MM.1S (cell line): ENCODE measurements around the gene PGK2.

ENCODE experiments used
- DNase-seq: peaks from one replicate; pipeline ENCODE4 v3.0.0-alpha.2; 2015
- H2AFZ ChIP-seq: fragments of 300-600 bp; sonication (generic); 2 replicates; pipeline ENCODE4 v1.6.0; 2016; ENCODE audit warnings: antibody characterized with exemption, low read length
- H3F3A ChIP-seq: fragments of 300-600 bp; sonication (generic); 2 replicates; pipeline ENCODE4 v1.6.1; 2016; ENCODE audit warnings: mild to moderate bottlenecking, antibody characterized with exemption, low read length, moderate library complexity, mixed read lengths; ENCODE audit not compliant: insufficient read depth
- H3K27ac ChIP-seq: fragments of 300-600 bp; sonication (generic); 2 replicates; pipeline ENCODE4 v1.5.1; 2016; ENCODE audit warnings: mild to moderate bottlenecking, low read length
- H3K27me3 ChIP-seq: fragments of 300-600 bp; sonication (generic); replicated peaks from 2 replicates; pipeline ENCODE4 v1.6.0; 2016; ENCODE audit warnings: low read length; ENCODE audit not compliant: insufficient read depth
- H3K36me3 ChIP-seq: fragments of 300-600 bp; sonication (generic); replicated peaks from 2 replicates; pipeline ENCODE4 v1.6.1; 2016; ENCODE audit warnings: mild to moderate bottlenecking, low read length, mixed read lengths; ENCODE audit not compliant: insufficient read depth
- H3K4me1 ChIP-seq: fragments of 300-600 bp; sonication (generic); 2 replicates; pipeline ENCODE4 v1.6.1; 2016; ENCODE audit warnings: low read length, mixed read lengths
- H3K4me2 ChIP-seq: fragments of 300-600 bp; sonication (generic); 2 replicates; pipeline ENCODE4 v1.6.0; 2016; ENCODE audit warnings: low read depth, low read length
- H3K4me3 ChIP-seq: fragments of 300-600 bp; sonication (generic); 2 replicates; pipeline ENCODE4 v1.5.1; 2016; ENCODE audit warnings: low read length, mixed read lengths
- H3K79me2 ChIP-seq: fragments of 300-600 bp; sonication (generic); 2 replicates; pipeline ENCODE4 v1.6.1; 2016; ENCODE audit warnings: mixed run types, low read length, mixed read lengths
- H3K9ac ChIP-seq: fragments of 300-600 bp; sonication (generic); 2 replicates; pipeline ENCODE4 v1.6.1; 2016; ENCODE audit warnings: low read length, mixed read lengths
- H3K9me2 ChIP-seq: fragments of 300-600 bp; sonication (generic); replicated peaks from 2 replicates; pipeline ENCODE4 v1.6.1; 2016; ENCODE audit warnings: mild to moderate bottlenecking, low read length, mixed read lengths; ENCODE audit not compliant: insufficient read depth
- H3K9me3 ChIP-seq: fragments of 300-600 bp; sonication (generic); replicated peaks from 2 replicates; pipeline ENCODE4 v1.6.1; 2016; ENCODE audit warnings: mild to moderate bottlenecking, low read length, mixed read lengths; ENCODE audit not compliant: insufficient read depth
- H4K20me1 ChIP-seq: fragments of 300-600 bp; sonication (generic); 2 replicates; pipeline ENCODE4 v1.6.1; 2016; ENCODE audit warnings: mild to moderate bottlenecking, low read length, moderate library complexity, mixed read lengths; ENCODE audit not compliant: insufficient read depth
- EZH2 ChIP-seq: fragments of 300-600 bp; sonication (generic); optimal IDR thresholded peaks from 2 replicates; pipeline ENCODE3; 2017; ENCODE audit warnings: low read depth, mild to moderate bottlenecking, antibody characterized with exemption, low read length, mixed read lengths
- EZH2phosphoT487 ChIP-seq: fragments of 300-600 bp; sonication (generic); IDR thresholded peaks from 2 replicates; pipeline ENCODE4 v1.6.1; 2018; ENCODE audit warnings: antibody characterized with exemption, low read length
- TF ChIP-seq, protein P1 (sequence below): fragments of 300-600 bp; sonication (generic); IDR thresholded peaks from 2 replicates; pipeline ENCODE4 v1.5.1; 2016; ENCODE audit warnings: antibody characterized with exemption, low read length, mixed read lengths

Gene PGK2

DNA sequence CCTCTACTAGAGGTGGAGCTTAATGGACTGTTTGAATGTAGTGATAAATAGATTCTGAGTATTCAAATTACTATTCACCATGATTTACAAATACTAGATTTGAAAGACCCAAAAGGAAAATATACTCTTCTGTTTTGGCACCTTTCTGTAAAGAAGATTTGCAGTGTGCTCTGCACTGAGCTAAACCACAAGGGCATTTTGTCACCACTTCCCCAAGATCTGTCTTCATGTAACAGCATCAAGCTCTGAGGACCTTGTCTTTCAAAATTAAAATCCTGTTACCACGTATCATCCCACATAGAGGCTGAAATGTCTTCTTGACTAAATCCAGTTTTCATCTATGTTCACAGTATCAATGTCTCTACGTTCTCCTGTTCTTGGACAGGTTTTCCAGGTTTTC, 3.3 kb upstream of the PGK2 start:
- Histone ChIP-seq H3K4me3 (no peak overlapping the region), H3K9ac (no peak overlapping the region), H3K36me3 (no peaks in the 10 kb centered on the region), H4K20me1 (no peaks in the 10 kb centered on the region), H3K4me1 (no peaks in the 10 kb centered on the region), H3K27ac (no peak overlapping the region), H3K9me3 (no peaks in the 10 kb centered on the region), H3K79me2 (no peaks in the 10 kb centered on the region), H3K4me2 (no peak overlapping the region), H2AFZ (no peak overlapping the region), H3K27me3 (no peaks in the 10 kb centered on the region), H3F3A (no peaks in the 10 kb centered on the region), H3K9me2 (no peaks in the 10 kb centered on the region)
- TF ChIP-seq, protein P1, sequence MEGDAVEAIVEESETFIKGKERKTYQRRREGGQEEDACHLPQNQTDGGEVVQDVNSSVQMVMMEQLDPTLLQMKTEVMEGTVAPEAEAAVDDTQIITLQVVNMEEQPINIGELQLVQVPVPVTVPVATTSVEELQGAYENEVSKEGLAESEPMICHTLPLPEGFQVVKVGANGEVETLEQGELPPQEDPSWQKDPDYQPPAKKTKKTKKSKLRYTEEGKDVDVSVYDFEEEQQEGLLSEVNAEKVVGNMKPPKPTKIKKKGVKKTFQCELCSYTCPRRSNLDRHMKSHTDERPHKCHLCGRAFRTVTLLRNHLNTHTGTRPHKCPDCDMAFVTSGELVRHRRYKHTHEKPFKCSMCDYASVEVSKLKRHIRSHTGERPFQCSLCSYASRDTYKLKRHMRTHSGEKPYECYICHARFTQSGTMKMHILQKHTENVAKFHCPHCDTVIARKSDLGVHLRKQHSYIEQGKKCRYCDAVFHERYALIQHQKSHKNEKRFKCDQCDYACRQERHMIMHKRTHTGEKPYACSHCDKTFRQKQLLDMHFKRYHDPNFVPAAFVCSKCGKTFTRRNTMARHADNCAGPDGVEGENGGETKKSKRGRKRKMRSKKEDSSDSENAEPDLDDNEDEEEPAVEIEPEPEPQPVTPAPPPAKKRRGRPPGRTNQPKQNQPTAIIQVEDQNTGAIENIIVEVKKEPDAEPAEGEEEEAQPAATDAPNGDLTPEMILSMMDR: no peak
- TF ChIP-seq EZH2phosphoT487 (no peak), EZH2 (no peak)
- DNase-seq: no peak

DNA sequence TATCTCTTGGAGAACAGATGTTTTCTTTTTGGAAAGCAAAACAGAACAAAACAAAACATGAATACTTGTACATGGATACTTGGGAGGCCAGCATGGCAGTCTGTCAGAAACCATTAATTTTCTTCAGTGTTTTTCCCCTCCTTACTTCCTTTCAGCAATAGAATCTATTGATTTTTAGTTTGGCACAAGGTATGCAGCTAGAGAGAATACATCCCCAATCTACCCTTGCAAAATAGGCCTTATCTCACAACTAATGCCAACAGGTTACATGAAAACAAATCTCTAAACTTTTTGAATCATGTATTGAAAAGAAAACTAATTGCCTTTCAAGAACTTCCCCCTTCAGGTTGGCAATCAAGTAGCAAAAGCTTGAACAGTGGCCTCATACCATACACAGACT, 2.8 kb downstream of the PGK2 start:
- no peak overlapping the region for H3K4me2 ChIP-seq
- H3K9me3 ChIP-seq: no peaks in the 10 kb centered on the region
- DNase-seq: no peak
- no peaks in the 10 kb centered on the region for H3K9me2 ChIP-seq
- no peaks in the 10 kb centered on the region for H3F3A ChIP-seq
- no peak overlapping the region for H3K9ac ChIP-seq
- TF ChIP-seq EZH2phosphoT487 (no peak), EZH2 (no peak)
- TF ChIP-seq, protein P1: no peak
- no peaks in the 10 kb centered on the region for H3K36me3 ChIP-seq
- no peak overlapping the region for H3K27ac ChIP-seq
- no peak overlapping the region for H3K4me3 ChIP-seq
- H2AFZ ChIP-seq: no peak overlapping the region
- no peaks in the 10 kb centered on the region for H3K4me1 ChIP-seq
- no peaks in the 10 kb centered on the region for H3K79me2 ChIP-seq
- H3K27me3 ChIP-seq: no peaks in the 10 kb centered on the region
- no peaks in the 10 kb centered on the region for H4K20me1 ChIP-seq

DNA sequence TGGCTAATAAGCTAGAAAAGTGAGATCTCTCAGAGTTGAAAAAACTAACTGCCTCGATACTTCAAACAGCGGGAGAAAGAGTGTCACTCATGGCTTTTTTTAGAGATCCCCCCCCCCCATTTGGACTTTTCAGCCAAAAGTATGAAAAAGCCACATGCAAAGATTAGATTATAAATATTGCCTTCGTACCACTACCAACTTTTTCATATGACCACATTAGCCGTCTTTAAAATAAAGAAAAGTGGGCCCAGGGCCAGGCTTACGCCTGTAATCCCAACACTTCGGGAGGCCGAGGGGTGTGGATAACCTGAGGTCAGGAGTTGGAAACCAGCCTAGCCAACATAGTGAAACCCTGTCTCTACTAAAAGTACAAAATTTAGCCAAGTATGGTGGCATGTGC, 4.4 kb downstream of the PGK2 start:
- TF ChIP-seq EZH2phosphoT487 (no peak), EZH2 (no peak)
- TF ChIP-seq, protein P1: no peak
- Histone ChIP-seq H3K4me1 (no peaks in the 10 kb centered on the region), H3K4me2 (no peak overlapping the region), H3K36me3 (no peaks in the 10 kb centered on the region), H3K79me2 (no peaks in the 10 kb centered on the region), H2AFZ (no peak overlapping the region), H4K20me1 (no peaks in the 10 kb centered on the region), H3K4me3 (no peak overlapping the region), H3K27ac (no peak overlapping the region), H3F3A (no peaks in the 10 kb centered on the region), H3K9me2 (no peaks in the 10 kb centered on the region), H3K9ac (no peak overlapping the region), H3K9me3 (no peaks in the 10 kb centered on the region), H3K27me3 (no peaks in the 10 kb centered on the region)
- no peak for DNase-seq
